Activated CD4-positive, alpha-beta T cell treated with anti-CD3 and anti-CD28 coated beads for 36 hours (primary cell): ENCODE results near the gene RIOX2. TPM values are rescaled to one million over a fixed set of nuclear protein-coding genes. Genes with fewer than 3 reads are reported as not detected.

Experiments
- ATAC-seq: fragments of 200-7000 bp; cut with Tn5 transposase; one replicate; pipeline ENCODE4 v1.10.0; 2021; ENCODE audit warnings: mild to moderate bottlenecking, moderate library complexity
- CTCF ChIA-PET: fragments of 350-600 bp; sonication (Branson Sonifier 250); formaldehyde crosslinking; loops from one replicate; lab custom pipeline; 2021; ENCODE audit warnings: antibody characterized with exemption; lab: Charles Lee
- POLR2A ChIA-PET: fragments of 350-600 bp; sonication (Branson Sonifier 250); formaldehyde crosslinking; loops from one replicate; lab custom pipeline; 2021; ENCODE audit warnings: antibody characterized with exemption, inconsistent platforms; lab: Charles Lee
- DNase-seq: peaks from one replicate; pipeline ENCODE4 v3.0.0-alpha.2; 2020
- H3K27ac Mint-ChIP-seq: one replicate; pipeline ENCODE4 v1.8.0; 2021; ENCODE audit warnings: mixed read lengths
- H3K27me3 Mint-ChIP-seq: one replicate; pipeline ENCODE4 v1.8.0; 2021; ENCODE audit warnings: mixed read lengths
- H3K36me3 Mint-ChIP-seq: one replicate; pipeline ENCODE4 v1.8.0; 2021; ENCODE audit warnings: low read depth, mixed read lengths
- H3K4me1 Mint-ChIP-seq: one replicate; pipeline ENCODE4 v1.8.0; 2021; ENCODE audit warnings: mixed read lengths
- H3K4me3 Mint-ChIP-seq: one replicate; pipeline ENCODE4 v1.8.0; 2021; ENCODE audit warnings: mild to moderate bottlenecking, moderate library complexity, mixed read lengths
- H3K9me3 Mint-ChIP-seq: one replicate; pipeline ENCODE4 v1.8.0; 2021; ENCODE audit warnings: low read depth, mixed read lengths
- intact Hi-C, 2 experiments: fragments of 100-400 bp; cut with DNase I in 1 of 2; cut with micrococcal nuclease in 1 of 2; formaldehyde crosslinking; loops; one replicate each; pipeline versions ENCODE4 v1.14.2 to v1.15.1; 2022 to 2024; cut with DNase I, micrococcal nuclease
- total RNA-seq, 2 experiments: library from RNA; stranded (reverse); gene quantifications; one replicate each; pipeline ENCODE4 v1.2.3, GENCODE V29; 2021

Gene RIOX2
- total RNA-seq, 2 experiments from 2014 or later = 35.0 to 35.5 TPM

DNA sequence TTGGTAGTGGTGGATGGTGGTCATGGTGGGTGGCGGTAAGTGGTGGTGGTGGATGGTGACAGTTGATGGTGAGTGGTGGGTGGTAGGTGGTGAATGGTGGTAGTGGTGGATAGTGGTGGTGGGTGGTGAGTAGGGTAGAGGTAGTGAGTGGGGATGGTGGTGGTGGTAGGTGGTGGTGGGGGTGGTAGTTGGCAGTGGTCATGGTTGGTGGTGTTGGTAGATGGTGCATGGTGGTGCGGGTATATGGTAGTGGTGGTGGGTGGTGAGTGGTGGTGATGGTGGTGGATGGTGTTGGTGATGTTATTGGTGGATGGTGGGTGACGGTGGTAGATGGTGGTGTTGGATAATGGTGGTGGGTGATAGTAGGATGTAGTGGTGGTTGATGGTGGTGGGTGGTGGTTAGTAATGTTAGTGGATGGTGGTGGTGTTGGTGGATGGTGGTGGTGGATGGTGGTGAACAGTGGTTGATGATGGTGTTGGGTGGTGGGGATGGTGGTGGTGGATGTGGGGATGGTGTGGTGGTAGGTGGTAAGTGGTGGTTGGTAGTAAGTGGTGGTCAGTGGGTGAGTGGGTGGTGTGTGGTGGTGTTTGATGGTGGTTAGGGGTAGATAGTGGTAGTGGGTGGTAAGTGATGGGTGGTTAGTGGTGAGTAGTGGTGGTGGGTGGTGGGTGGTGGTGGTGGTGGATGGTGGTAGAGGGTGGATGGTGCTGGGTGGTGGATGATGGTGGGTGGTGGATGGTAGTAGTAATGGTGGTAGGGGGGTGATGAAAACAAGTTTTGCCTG is 16.7 kb upstream of the RIOX2 start:
- no peak for ATAC-seq
- Mint-ChIP-seq H3K4me1 (peaks cover 23% of the 10 kb centered on the region), H3K27me3 (peaks cover 2% of the 10 kb centered on the region), H3K36me3 (peaks cover 1% of the 10 kb centered on the region), H3K27ac (no peak overlapping the region), H3K4me3 (no peak overlapping the region), H3K9me3 (no peaks in the 10 kb centered on the region)
- DNase-seq = no peak
- CTCF ChIA-PET = no interaction called here
- POLR2A ChIA-PET = no interaction called here
- intact Hi-C loops = no loop called here

DNA sequence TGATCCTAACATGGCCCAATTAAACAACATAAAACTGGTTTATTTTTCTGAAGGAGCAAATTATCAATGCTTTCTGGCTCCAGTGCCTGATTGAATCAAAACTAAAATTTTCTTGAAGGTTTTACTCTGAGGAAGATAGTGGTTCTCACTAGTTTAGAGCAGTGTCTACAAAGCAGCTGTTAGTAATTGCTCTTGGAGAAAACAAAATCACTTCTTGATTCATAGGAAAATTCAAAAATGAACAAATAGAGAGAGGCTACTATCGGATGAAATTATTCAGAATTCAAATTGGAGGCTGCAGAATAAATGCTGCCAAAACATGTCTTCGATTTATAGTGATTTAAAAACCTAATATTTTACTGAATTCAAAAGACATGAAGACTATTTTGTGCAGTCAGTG is 15.1 kb upstream of the RIOX2 start:
- intact Hi-C loops = no loop called here
- H3K4me1 Mint-ChIP-seq = peaks cover 27% of the 10 kb centered on the region
- DNase-seq = no peak
- H3K36me3 Mint-ChIP-seq = peaks cover 1% of the 10 kb centered on the region
- H3K4me3 Mint-ChIP-seq = no peak overlapping the region
- H3K27ac Mint-ChIP-seq = no peak overlapping the region
- ChIA-PET POLR2A (no interaction called here), CTCF (interaction anchor here (0.5 to 0.6 kb wide), 2 partner anchors 51 to 346 kb away, joined by 3 read pairs; no protein-coding TSS in a partner anchor)
- no peaks in the 10 kb centered on the region for H3K9me3 Mint-ChIP-seq
- H3K27me3 Mint-ChIP-seq = peaks cover 2% of the 10 kb centered on the region
- ATAC-seq = no peak

DNA sequence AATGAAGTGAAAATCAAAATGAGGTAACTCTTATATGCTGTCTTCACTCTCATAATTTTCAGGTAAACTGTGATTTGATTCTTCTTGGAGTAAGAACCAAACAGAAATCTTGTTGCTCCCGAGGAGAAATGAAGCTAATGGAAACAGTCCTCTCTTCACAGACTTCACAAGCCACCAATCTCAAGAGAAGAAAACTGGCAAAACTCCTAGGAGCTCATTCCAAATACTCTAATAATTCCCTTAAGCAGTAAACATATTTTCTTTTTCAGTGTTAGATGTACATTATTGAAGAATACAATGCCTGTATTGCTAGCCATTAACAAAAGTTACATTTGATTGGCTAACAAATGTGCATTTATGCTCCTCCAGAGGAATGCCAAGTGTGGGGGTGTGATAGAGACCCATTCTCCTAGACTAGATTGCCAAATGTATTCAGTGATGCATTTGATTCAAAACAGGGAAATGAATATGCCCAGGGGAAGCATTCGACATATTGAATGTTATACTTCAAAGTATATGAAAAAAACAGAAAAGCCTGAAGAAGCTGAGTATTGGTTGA is 11.8 kb upstream of the RIOX2 start:
- POLR2A ChIA-PET = no interaction called here

DNA sequence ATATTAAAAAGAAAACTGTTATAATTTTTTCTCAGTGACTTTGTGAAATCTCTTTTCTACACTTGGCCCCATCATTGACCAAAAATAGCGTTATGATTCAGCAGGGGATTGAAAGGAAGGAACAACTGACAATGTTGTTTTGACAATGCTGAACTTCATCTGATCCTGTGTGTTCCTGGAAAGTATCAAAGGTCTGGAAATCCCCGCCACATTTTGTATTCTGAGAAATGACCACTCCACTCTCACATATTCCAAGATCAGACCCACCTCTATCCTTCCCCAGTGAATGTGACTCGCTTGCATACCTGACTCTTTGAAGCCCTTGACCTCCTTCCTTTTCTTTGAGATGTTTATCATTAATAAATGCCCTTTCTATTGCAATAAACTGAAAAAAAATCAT is 9.7 kb upstream of the RIOX2 start:
- ChIA-PET CTCF (interaction anchor here (1.0 kb wide), 1 partner anchor 40 kb away, joined by 4 read pairs; no protein-coding TSS in a partner anchor), POLR2A (no interaction called here)
- peak; percentile 82 for ATAC-seq
- H3K9me3 Mint-ChIP-seq = no peaks in the 10 kb centered on the region
- H3K36me3 Mint-ChIP-seq = no peaks in the 10 kb centered on the region
- no peak overlapping the region for H3K4me3 Mint-ChIP-seq
- intact Hi-C loops = no loop called here
- peak; percentile 35 for DNase-seq
- H3K27me3 Mint-ChIP-seq = peaks cover 2% of the 10 kb centered on the region
- H3K27ac Mint-ChIP-seq = peak overlapping the region; percentile 19
- peaks cover 15% of the 10 kb centered on the region for H3K4me1 Mint-ChIP-seq

More for the DNA sequence above, 11.8 kb upstream of the RIOX2 start:
- peaks cover 15% of the 10 kb centered on the region for H3K4me1 Mint-ChIP-seq
- ATAC-seq = no peak
- peaks cover 2% of the 10 kb centered on the region for H3K27me3 Mint-ChIP-seq
- no peaks in the 10 kb centered on the region for H3K9me3 Mint-ChIP-seq
- CTCF ChIA-PET = interaction anchor here (1.3 to 1.6 kb wide), 5 partner anchors 13 to 112 kb away, joined by 3 to 5 read pairs (median 4); no protein-coding TSS in a partner anchor
- no peak for DNase-seq
- H3K4me3 Mint-ChIP-seq = no peak overlapping the region
- H3K36me3 Mint-ChIP-seq = no peaks in the 10 kb centered on the region
- intact Hi-C loops = no loop called here
- no peak overlapping the region for H3K27ac Mint-ChIP-seq

DNA sequence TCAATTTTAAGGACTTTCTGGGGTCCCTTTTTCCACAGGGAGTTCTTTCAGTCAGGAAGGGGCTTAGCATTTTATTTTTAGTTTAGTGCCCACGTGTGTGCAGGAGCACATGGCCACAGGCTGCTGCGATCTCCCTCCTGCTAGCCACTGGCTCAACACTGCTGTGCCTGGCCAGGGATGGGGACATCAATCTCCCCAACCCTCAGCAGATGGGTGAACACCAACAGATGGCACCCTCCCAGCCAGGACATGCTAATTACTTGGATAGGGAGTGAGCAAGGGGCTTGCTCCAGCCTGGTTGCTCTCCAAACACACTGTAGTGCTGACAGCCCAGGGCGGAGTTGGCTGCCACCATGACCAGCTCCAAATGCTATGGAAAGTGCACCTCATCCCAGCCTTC is 7.4 kb upstream of the RIOX2 start:
- Mint-ChIP-seq H3K27ac (no peak overlapping the region), H3K9me3 (no peaks in the 10 kb centered on the region), H3K4me3 (no peak overlapping the region), H3K4me1 (peaks cover 15% of the 10 kb centered on the region), H3K27me3 (peaks cover 2% of the 10 kb centered on the region), H3K36me3 (no peaks in the 10 kb centered on the region)
- DNase-seq (no peak), ATAC-seq (no peak)
- intact Hi-C loops = no loop called here
- ChIA-PET POLR2A (no interaction called here), CTCF (interaction anchor here (0.8 kb wide), 1 partner anchor 489 kb away, joined by 3 read pairs; no protein-coding TSS in a partner anchor)

DNA sequence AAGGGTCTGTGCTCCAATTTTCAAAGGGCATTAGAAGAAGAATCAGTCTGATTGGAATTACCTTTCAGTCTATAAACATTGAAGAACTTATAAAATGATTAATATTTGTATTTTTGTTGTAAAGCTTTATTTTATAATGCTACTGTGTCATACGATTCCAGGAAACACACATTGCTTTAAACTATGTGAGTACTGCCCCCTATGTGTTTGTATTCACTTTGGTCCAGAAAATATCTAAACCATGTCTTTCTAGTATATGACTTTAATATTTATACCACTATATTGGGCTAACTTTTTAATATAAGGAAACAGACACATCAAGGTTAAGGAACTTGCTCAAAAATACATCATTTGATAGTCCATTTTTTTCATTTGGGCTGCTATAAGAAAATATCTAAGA is 3.2 kb upstream of the RIOX2 start:
- ChIA-PET POLR2A (no interaction called here), CTCF (no interaction called here)
- H3K4me1 Mint-ChIP-seq = peaks cover 13% of the 10 kb centered on the region
- H3K9me3 Mint-ChIP-seq = no peaks in the 10 kb centered on the region
- intact Hi-C loops = loop anchor here in 1 of 2 experiments (1.0 kb wide), 1 partner anchor 182 kb away; no protein-coding TSS in a partner anchor
- no peak overlapping the region for H3K4me3 Mint-ChIP-seq
- ATAC-seq = no peak
- no peak for DNase-seq
- H3K27ac Mint-ChIP-seq = no peak overlapping the region
- no peaks in the 10 kb centered on the region for H3K27me3 Mint-ChIP-seq
- H3K36me3 Mint-ChIP-seq = peaks cover 8% of the 10 kb centered on the region

DNA sequence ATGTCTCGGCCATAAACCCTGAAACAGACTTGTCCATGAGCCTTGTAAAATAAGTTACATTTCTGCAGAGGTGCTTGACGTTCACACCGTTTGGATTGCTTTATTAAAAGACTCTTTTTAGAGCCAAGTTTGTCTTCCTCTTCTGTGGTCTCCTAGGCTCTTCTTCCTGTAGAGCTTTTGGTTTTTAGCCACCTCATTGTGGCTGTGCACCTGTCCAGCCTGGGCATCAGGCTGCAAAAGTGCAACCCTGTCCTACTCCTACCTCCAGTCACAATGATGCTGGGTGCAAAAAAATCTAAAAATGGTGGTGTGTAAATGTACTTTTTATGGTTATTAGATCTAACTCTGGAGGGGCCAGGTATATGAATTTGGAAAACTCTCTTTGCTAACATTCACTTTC is 2.8 kb upstream of the RIOX2 start:
- Mint-ChIP-seq H3K4me3 (no peak overlapping the region), H3K4me1 (peaks cover 17% of the 10 kb centered on the region)

DNA sequence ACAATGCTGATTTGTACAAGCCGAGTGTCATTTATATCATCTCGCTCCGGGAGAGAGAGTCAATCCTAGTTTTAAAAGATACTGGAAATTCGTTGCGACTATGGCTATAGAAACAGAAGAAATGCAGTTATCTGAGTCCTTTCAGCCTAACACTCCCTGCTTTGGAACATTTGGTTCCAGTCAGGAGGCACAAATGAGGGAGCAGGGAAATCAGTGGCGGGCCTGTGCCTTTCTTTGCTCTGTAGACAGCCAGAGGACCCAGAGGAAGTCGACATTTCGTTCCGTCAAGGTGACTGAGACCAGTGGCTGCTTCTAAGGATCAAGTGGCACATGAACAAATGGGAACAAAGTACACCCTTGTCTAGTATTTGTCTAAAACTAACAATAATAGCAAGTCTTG is 745 bp upstream of the RIOX2 start:
- Mint-ChIP-seq H3K36me3 (peaks cover 13% of the 10 kb centered on the region), H3K4me3 (peak overlapping the region; percentile 70), H3K27me3 (no peaks in the 10 kb centered on the region), H3K4me1 (peaks cover 37% of the 10 kb centered on the region), H3K9me3 (no peaks in the 10 kb centered on the region), H3K27ac (peak overlapping the region; percentile 40)
- ChIA-PET POLR2A (no interaction called here), CTCF (no interaction called here)
- intact Hi-C loops = loop anchor here (1.0 to 2.0 kb wide), 4 partner anchors 50 to 209 kb away; partner anchors contain the start of gene ARL6 (in 1 of the 2)
- no peak for ATAC-seq
- DNase-seq = no peak

More for the DNA sequence above, 2.8 kb upstream of the RIOX2 start:
- CTCF ChIA-PET = no interaction called here
- POLR2A ChIA-PET = no interaction called here
- no peak for ATAC-seq
- H3K27ac Mint-ChIP-seq = no peak overlapping the region
- DNase-seq = no peak
- H3K9me3 Mint-ChIP-seq = no peaks in the 10 kb centered on the region
- peaks cover 9% of the 10 kb centered on the region for H3K36me3 Mint-ChIP-seq
- no peaks in the 10 kb centered on the region for H3K27me3 Mint-ChIP-seq
- intact Hi-C loops = loop anchor here in 1 of 2 experiments (1.0 kb wide), 1 partner anchor 182 kb away; no protein-coding TSS in a partner anchor

DNA sequence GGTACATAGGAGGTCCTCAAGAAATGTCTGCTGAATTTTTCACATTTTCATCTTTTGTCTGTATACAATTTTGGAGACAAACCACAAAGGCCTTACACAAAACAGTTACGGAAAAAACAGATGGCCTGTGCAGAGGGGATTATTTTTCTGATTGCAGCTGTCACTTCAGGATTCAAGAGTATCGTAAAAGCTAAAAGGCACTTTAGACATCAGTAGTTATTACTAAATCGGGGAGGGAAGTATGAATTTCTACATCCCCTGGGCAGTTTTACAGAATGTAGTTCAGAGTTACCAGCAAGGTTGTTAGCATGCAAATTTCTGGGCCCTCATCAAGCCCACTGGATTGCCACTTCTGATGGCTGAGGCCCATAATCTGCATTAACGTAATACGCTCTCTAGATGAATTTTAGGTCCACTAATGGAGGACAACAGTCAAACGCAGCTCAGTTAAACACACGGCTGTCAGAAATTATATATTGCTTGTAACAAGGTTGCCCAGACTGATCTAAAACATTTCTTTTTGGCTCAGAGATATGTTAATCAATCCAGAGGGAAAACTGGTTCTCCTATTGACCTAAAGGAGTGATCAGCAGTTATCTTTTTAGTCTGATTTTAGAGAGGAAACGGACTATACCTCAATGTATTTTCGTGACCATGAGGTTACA is 1.1 kb downstream of the RIOX2 start:
- intact Hi-C loops = loop anchor here in 1 of 2 experiments (2.0 kb wide), 1 partner anchor 148 kb away; the partner anchor contains the start of gene CRYBG3
- POLR2A ChIA-PET = interaction anchor here (0.6 kb wide), 1 partner anchor 32 kb away, joined by 3 read pairs; no protein-coding TSS in a partner anchor
- CTCF ChIA-PET = interaction anchor here (0.8 to 2.5 kb wide), 4 partner anchors 13 to 69 kb away, joined by 3 to 15 read pairs (median 4); no protein-coding TSS in a partner anchor
- Mint-ChIP-seq H3K27ac (peak overlapping the region; percentile 90), H3K4me3 (peak overlapping the region; percentile 83), H3K9me3 (no peaks in the 10 kb centered on the region), H3K4me1 (peaks cover 48% of the 10 kb centered on the region), H3K36me3 (peaks cover 20% of the 10 kb centered on the region), H3K27me3 (no peaks in the 10 kb centered on the region)
- no peak for ATAC-seq
- DNase-seq = no peak

DNA sequence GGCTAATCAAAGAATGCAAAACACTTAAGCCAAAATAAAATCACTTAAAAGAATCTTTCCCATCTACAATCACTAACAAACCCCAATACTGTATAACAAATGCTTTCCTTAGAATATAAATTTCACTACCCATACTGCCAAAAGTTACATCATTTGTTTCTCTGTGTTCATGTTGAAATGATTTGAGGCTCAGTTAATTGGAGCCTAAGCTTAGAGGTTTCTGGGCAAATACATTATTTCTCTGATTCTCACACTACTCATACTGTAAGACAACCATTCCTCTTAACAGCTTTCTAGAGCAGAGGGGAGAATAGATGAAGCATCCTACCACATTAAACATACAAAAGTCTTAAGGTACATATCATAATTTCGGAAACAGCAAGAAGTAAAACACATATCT is 2.1 kb downstream of the RIOX2 start:
- H3K4me1 Mint-ChIP-seq = peaks cover 51% of the 10 kb centered on the region
- intact Hi-C loops = loop anchor here in 1 of 2 experiments (2.0 kb wide), 1 partner anchor 147 kb away; the partner anchor contains the start of gene CRYBG3
- DNase-seq = no peak
- H3K9me3 Mint-ChIP-seq = no peaks in the 10 kb centered on the region
- peak overlapping the region; percentile 83 for H3K4me3 Mint-ChIP-seq
- H3K36me3 Mint-ChIP-seq = peaks cover 27% of the 10 kb centered on the region
- ChIA-PET POLR2A (no interaction called here), CTCF (interaction anchor here (0.7 to 2.5 kb wide), 3 partner anchors 9 to 183 kb away, joined by 3 to 15 read pairs (median 3); no protein-coding TSS in a partner anchor)
- ATAC-seq = no peak
- peak overlapping the region; percentile 12 for H3K27ac Mint-ChIP-seq
- H3K27me3 Mint-ChIP-seq = no peaks in the 10 kb centered on the region

DNA sequence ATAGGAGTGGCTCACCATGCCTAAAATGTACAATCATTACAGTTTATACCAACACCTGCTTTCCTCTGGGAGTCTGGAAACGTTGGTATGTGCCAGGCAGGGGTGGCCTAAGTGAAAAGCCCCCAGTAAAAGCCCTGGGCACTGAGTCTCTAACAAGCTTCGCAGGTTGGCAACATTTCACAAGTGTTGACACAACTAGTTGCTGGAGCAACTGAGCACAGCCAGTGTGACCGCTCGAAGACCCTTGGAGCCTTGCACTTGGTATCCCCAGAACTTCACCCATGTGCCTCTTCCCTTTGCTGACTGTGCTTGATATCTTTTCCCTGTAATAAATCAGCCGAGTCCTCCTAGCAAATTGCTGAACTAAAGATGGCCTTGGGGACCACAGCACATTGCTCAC is 2.7 kb downstream of the RIOX2 start:
- intact Hi-C loops = no loop called here
- DNase-seq (no peak), ATAC-seq (no peak)
- H3K4me1 Mint-ChIP-seq = peaks cover 55% of the 10 kb centered on the region
- POLR2A ChIA-PET = no interaction called here
- peak overlapping the region; percentile 11 for H3K4me3 Mint-ChIP-seq
- H3K36me3 Mint-ChIP-seq = peaks cover 31% of the 10 kb centered on the region
- H3K9me3 Mint-ChIP-seq = no peaks in the 10 kb centered on the region
- no peak overlapping the region for H3K27ac Mint-ChIP-seq
- CTCF ChIA-PET = interaction anchor here (0.5 to 2.3 kb wide), 5 partner anchors 8 to 217 kb away, joined by 3 to 15 read pairs (median 3); no protein-coding TSS in a partner anchor
- no peaks in the 10 kb centered on the region for H3K27me3 Mint-ChIP-seq
